ENCODE results near the gene OSBPL3.

OSBPL3 gene

GRCh38 chr7:24821045-24821753 lies 158.8 kb downstream of the OSBPL3 start:
- Histone ChIP-seq H3K36me3 (ENCODE audit: control insufficient read depth in 2 of 2, insufficient read depth in 1 of 2, low read length in 2 of 2) (peaks cover 0 to under 1% of the 10 kb centered on the region in 2 experiments; a peak in 1 of 3 replicates), H3K4me3 (ENCODE audit: low read depth, low read length) (no peak overlapping the region), H3K9me3 (ENCODE audit: control insufficient read depth, insufficient read depth, low read depth, low read length) (no peaks in the 10 kb centered on the region), H3K27ac (ENCODE audit: extremely low read depth, low read depth, low read length) (no peak overlapping the region; the same call in 1 of the 2 replicates), H3K4me1 (ENCODE audit: control insufficient read depth, insufficient read depth, low read length) (peaks cover 4% of the 10 kb centered on the region; the same call in 1 of the 2 replicates)
- CTCF ChIA-PET: interaction anchor here (0.6 to 3.8 kb wide), 36 partner anchors 9 to 620 kb away, joined by 3 to 52 read pairs (median 4); partner anchors contain the start of gene OSBPL3
- POLR2A ChIA-PET: interaction anchor here (0.5 kb wide), 1 partner anchor 250 kb away, joined by 4 read pairs; no protein-coding TSS in a partner anchor
- TF ChIP-seq PRDM10 (tag by site-specific recombination; IDR thresholded peaks at IDR 0.05) (peak; percentile 93), ZSCAN23 (tag by site-specific recombination; IDR thresholded peaks at IDR 0.05) (no peak), PATZ1 (tag by site-specific recombination; IDR thresholded peaks at IDR 0.05) (0 out of 2 replicates have a peak, but pooled peaks have one; percentile 9), KLF17 (tag by site-specific recombination; IDR thresholded peaks at IDR 0.05) (peak; percentile 53; the same call in 1 of the 2 replicates), ZNF558 (tag by site-specific recombination; IDR thresholded peaks at IDR 0.05) (no peak), SP2 (tag by site-specific recombination; IDR thresholded peaks at IDR 0.05) (peak; percentile 53), ZBTB48 (tag by site-specific recombination; IDR thresholded peaks at IDR 0.05) (no peak), ZNF335 (tag by site-specific recombination; conservative IDR thresholded peaks at IDR 0.05) (peak; percentile 38; the same call in 1 of the 2 replicates), ZNF473 (tag by site-specific recombination; IDR thresholded peaks at IDR 0.05) (no peak), PRDM1 (tag by site-specific recombination; IDR thresholded peaks at IDR 0.05) (no peak), ZNF366 (tag by site-specific recombination; conservative IDR thresholded peaks at IDR 0.05) (peak; percentile 77), ZNF324 (tag by site-specific recombination; IDR thresholded peaks at IDR 0.05) (no peak), ZNF629 (tag by site-specific recombination; IDR thresholded peaks at IDR 0.05) (peak; percentile 51), ZNF114 (tag by site-specific recombination; IDR thresholded peaks at IDR 0.05) (no peak), KLF10 (tag by site-specific recombination; IDR thresholded peaks at IDR 0.05) (peak; percentile 52; the same call in 1 of the 2 replicates), ZNF514 (tag by site-specific recombination; IDR thresholded peaks at IDR 0.05) (no peak), GFI1B (tag by site-specific recombination; IDR thresholded peaks at IDR 0.05) (peak; percentile 44; the same call in 1 of the 2 replicates), ZNF596 (tag by site-specific recombination; IDR thresholded peaks at IDR 0.05) (no peak), GLIS2 (tag by site-specific recombination; IDR thresholded peaks at IDR 0.05) (no peak), BCL11A (tag by site-specific recombination; IDR thresholded peaks at IDR 0.05; ENCODE audit: low read depth) (0 out of 2 replicates have a peak, but pooled peaks have one; percentile 32), ZNF624 (tag by site-specific recombination; IDR thresholded peaks at IDR 0.05) (no peak), TSHZ1 (tag by site-specific recombination; IDR thresholded peaks at IDR 0.05; ENCODE audit: borderline replicate concordance) (peak; percentile 15; the same call in 1 of the 2 replicates), ZEB2 (tag by site-specific recombination; IDR thresholded peaks at IDR 0.05) (0 out of 2 replicates have a peak, but pooled peaks have one; percentile 41), ZNF600 (tag by site-specific recombination; IDR thresholded peaks at IDR 0.05) (0 out of 2 replicates have a peak, but pooled peaks have one; percentile 12), ZNF837 (tag by site-specific recombination; IDR thresholded peaks at IDR 0.05) (no peak), ZNF660 (tag by site-specific recombination; IDR thresholded peaks at IDR 0.05) (no peak), ZNF501 (tag by site-specific recombination; IDR thresholded peaks at IDR 0.05) (no peak), ZNF549 (tag by site-specific recombination; IDR thresholded peaks at IDR 0.05) (no peak), GLIS1 (tag by site-specific recombination; IDR thresholded peaks at IDR 0.05) (peak; percentile 62)

Measured in HEK293 (cell line).